HG03575 (cell line): Measurements from ENCODE around the gene RNF144A.

Experiments used
- ATAC-seq: cut with Tn5 transposase; IDR thresholded peaks from one replicate; pipeline ENCODE4 v1.9.1; 2021; ENCODE audit not compliant: unreplicated experiment, insufficient number of reproducible peaks, low FRiP score; ENCODE audit errors: extremely low read depth

The RNF144A gene

GRCh38 chr2:6905668-6906067, 11.5 kb upstream of the RNF144A start:
- no peak for ATAC-seq

GRCh38 chr2:6906165-6906741, 11.0 kb upstream of the RNF144A start:
- ATAC-seq, result no peak

- no peak for ATAC-seq
These were observed 8.9 kb upstream of the RNF144A start for GRCh38 chr2:6908291-6908690.

GRCh38 chr2:6909431-6910385, 7.5 kb upstream of the RNF144A start:
- peak; percentile 96 for ATAC-seq

- ATAC-seq, result no peak
These were observed 5.5 kb upstream of the RNF144A start for GRCh38 chr2:6911721-6912120.

- no peak for ATAC-seq
These were observed 3.6 kb upstream of the RNF144A start for GRCh38 chr2:6913415-6914157.

- ATAC-seq, result no peak
These were observed 2.4 kb upstream of the RNF144A start for GRCh38 chr2:6914828-6915227.

- no peak for ATAC-seq
These were observed 1.8 kb upstream of the RNF144A start for GRCh38 chr2:6915399-6915798.

- no peak for ATAC-seq
These were observed 988 bp upstream of the RNF144A start for GRCh38 chr2:6916224-6916623.

- no peak for ATAC-seq
These were observed 509 bp upstream of the RNF144A start for GRCh38 chr2:6916736-6917070.

- ATAC-seq, result no peak
These were observed 679 bp downstream of the RNF144A start for GRCh38 chr2:6917761-6918421.

GRCh38 chr2:6919901-6920742, 2.9 kb downstream of the RNF144A start:
- no peak for ATAC-seq

GRCh38 chr2:6920743-6921064, 3.5 kb downstream of the RNF144A start:
- ATAC-seq, result no peak

GRCh38 chr2:6921321-6921922, 4.2 kb downstream of the RNF144A start:
- no peak for ATAC-seq

GRCh38 chr2:6922201-6922656, 5.0 kb downstream of the RNF144A start:
- no peak for ATAC-seq

- no peak for ATAC-seq
These were observed 6.1 kb downstream of the RNF144A start for GRCh38 chr2:6923319-6923718.

- ATAC-seq, result no peak
These were observed 7.1 kb downstream of the RNF144A start for GRCh38 chr2:6924101-6924923.
